Esophagus squamous epithelium (tissue), 5 donors: ENCODE data around the gene AGAP2. TPM values are rescaled to one million over a fixed set of nuclear protein-coding genes. Genes with fewer than 3 reads are reported as not detected.

Experiments used
- DNase-seq: peaks from one replicate; lab custom pipeline; 2025; lab: John Stamatoyannopoulos, UW
- H3K27ac ChIP-seq, 4 donors: fragments of 200-600 bp; sonication (generic); one replicate each; pipeline ENCODE4 v1.5.1; 2016 to 2019; ENCODE audit warnings: mild to moderate bottlenecking in 1 of 4
- H3K27me3 ChIP-seq, 4 donors: fragments of 200-600 bp; sonication (generic); 1 replicate in 3 of 4; 2 replicates in 1 of 4; pipeline versions ENCODE4 v1.5.1 to v1.6.0; 2017 to 2021; ENCODE audit warnings: antibody characterized with exemption in 1 of 4
- H3K36me3 ChIP-seq, 3 donors: fragments of 200-600 bp; sonication (generic); one replicate each; pipeline ENCODE4 v1.5.1; 2016 to 2019
- H3K4me1 ChIP-seq, 3 donors: fragments of 200-600 bp; sonication (generic); one replicate each; pipeline ENCODE4 v1.5.1; 2017 to 2019
- H3K4me3 ChIP-seq, 4 donors: fragments of 200-600 bp; sonication (generic); 1 replicate in 3 of 4; 2 replicates in 1 of 4; pipeline ENCODE4 v1.5.1; 2016 to 2019; ENCODE audit warnings: mild to moderate bottlenecking in 2 of 4, moderate library complexity in 1 of 4
- H3K9me3 ChIP-seq, 3 donors: fragments of 200-600 bp; sonication (generic); one replicate each; pipeline ENCODE4 v1.5.1; 2016 to 2019
- CTCF ChIP-seq, 6 experiments: fragments of 450-650 bp in 4 of 6; fragments of 200-600 bp in 2 of 6; sonication (generic) in 2 of 6; IDR thresholded peaks; one replicate each; pipeline ENCODE4 v1.5.1; 2016 to 2019; ENCODE audit warnings: antibody characterized with exemption in 6 of 6, mild to moderate bottlenecking in 4 of 6, moderate library complexity in 4 of 6
- POLR2A ChIP-seq, 4 donors: fragments of 450-650 bp; IDR thresholded peaks; one replicate each; pipeline ENCODE4 v1.6.1; 2017; ENCODE audit warnings: antibody characterized with exemption in 4 of 4, mild to moderate bottlenecking in 4 of 4, moderate library complexity in 3 of 4
- WGBS, 2 donors: methylation state at CpG; one replicate each; pipeline ENCODE4 v1.1.5; 2018; 5-methylcytosine and 5-hydroxymethylcytosine counted together
- intact Hi-C: fragments of 100-400 bp; cut with DNase I; formaldehyde crosslinking; loops from one replicate; pipeline ENCODE4 v1.15.0; 2022
- total RNA-seq, 4 donors: library from RNA; depleted of rRNA; stranded (reverse); fragments of >200 nt; gene quantifications; one replicate each; pipeline ENCODE4 v1.1.0, GENCODE V29; 2016
- donor health status: DM: yes; HTN: yes; CAD: no.

Gene AGAP2
- total RNA-seq, 4 donors from 2014 or later: 0.88 to 2.3 (median 1.3) TPM

GRCh38 chr12:57772429-57773322 is 34.1 kb upstream of the AGAP2 start, which contains the start of gene EEF1AKMT3:
Gene EEF1AKMT3 (plus strand): TSS chr12:57772614. CDS start chr12:57772725, 111 bp downstream.
- Histone ChIP-seq H3K27ac (peak within 1 kb of the TSS; percentile 95 to 98 (median 96)), H3K36me3 (peaks cover 0 to 57% (median 5%) of the 10 kb centered on the region in 3 donors), H3K9me3 (no peaks in the 10 kb centered on the region), H3K4me1 (peaks cover 11 to 26% (median 16%) of the 10 kb centered on the region in 3 donors), H3K27me3 (no peaks in the 10 kb centered on the region), H3K4me3 (peak within 1 kb of the TSS; percentile 87 to 95 (median 88))
- TF ChIP-seq CTCF (IDR thresholded peaks at IDR 0.05) (peak in 2 of 6 experiments; percentile 2 to 17), POLR2A (IDR thresholded peaks at IDR 0.05) (no peak)
- intact Hi-C loops: no loop called here
- no peak for DNase-seq
- WGBS, 2 donors: 4 to 5% methylated on average over 17 to 30 of the region's 67 CpGs

- WGBS, 2 donors: 1 to 5% methylated on average over 4 to 15 of the region's 28 CpGs
- Histone ChIP-seq H3K4me3 (peak within 1 kb of the TSS; percentile 87 to 95 (median 88)), H3K27me3 (peaks cover 0 to 5% (median 0%) of the 10 kb centered on the region in 4 donors), H3K4me1 (peaks cover 12 to 31% (median 17%) of the 10 kb centered on the region in 3 donors), H3K9me3 (no peaks in the 10 kb centered on the region), H3K27ac (peak within 1 kb of the TSS; percentile 95 to 98 (median 96)), H3K36me3 (peaks cover 0 to 58% (median 5%) of the 10 kb centered on the region in 3 donors)
- intact Hi-C loops: no loop called here
- DNase-seq: peak; percentile 67
- TF ChIP-seq POLR2A (IDR thresholded peaks at IDR 0.05) (peak in 3 of 4 donors; percentile 41 to 64 (median 55)), CTCF (IDR thresholded peaks at IDR 0.05) (peak in 1 of 6 experiments; percentile 50)
Observed at GRCh38 chr12:57771873-57772428, 33.4 kb upstream of the AGAP2 start, which contains the start of gene METTL1. Gene METTL1 (minus strand): TSS chr12:57772105. CDS start chr12:57772083, 22 bp downstream.

- no peaks in the 10 kb centered on the region for H3K9me3 ChIP-seq
- intact Hi-C loops: no loop called here
- H3K27me3 ChIP-seq: peaks cover 0 to 11% (median 0%) of the 10 kb centered on the region in 4 donors
- H3K36me3 ChIP-seq: peaks cover 0 to 56% (median 5%) of the 10 kb centered on the region in 3 donors
- H3K4me3 ChIP-seq: peak overlapping the region; percentile 87 to 95 (median 88)
- peak; percentile 53 for DNase-seq
- H3K27ac ChIP-seq: peak overlapping the region; percentile 95 to 98 (median 96)
- 2% methylated on average over 15 to 16 of the region's 16 CpGs for WGBS, 2 donors
- no peak for TF ChIP-seq CTCF (IDR thresholded peaks at IDR 0.05)
- TF ChIP-seq POLR2A (IDR thresholded peaks at IDR 0.05): no peak
- peaks cover 18 to 37% (median 23%) of the 10 kb centered on the region in 3 donors for H3K4me1 ChIP-seq
Observed at GRCh38 chr12:57771236-57771872, 32.8 kb upstream of the AGAP2 start.

DNA sequence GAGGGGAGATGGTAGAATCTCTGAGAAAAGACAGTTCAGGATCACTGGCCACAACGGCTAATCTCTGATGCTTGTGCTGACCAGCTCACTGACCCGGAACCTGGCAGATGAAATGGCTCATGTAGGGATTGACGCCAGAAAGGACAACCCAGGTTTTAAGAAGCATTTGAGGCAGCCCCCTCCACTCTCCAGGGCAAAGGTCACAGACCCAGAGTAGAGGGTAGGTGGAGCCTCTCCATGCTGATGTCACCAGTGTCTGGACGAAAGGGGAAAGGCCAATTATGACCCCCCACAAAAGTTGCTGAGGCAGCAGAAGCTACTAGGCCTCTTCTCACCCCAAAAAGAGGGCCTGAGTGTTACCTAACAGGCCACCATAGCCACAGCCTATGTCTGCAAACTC is 32.2 kb upstream of the AGAP2 start:
- Histone ChIP-seq H3K4me3 (peak overlapping the region in 1 of 4 donors; percentile 95), H3K4me1 (peaks cover 24 to 43% (median 28%) of the 10 kb centered on the region in 3 donors), H3K27me3 (peaks cover 0 to 17% (median 2%) of the 10 kb centered on the region in 4 donors), H3K27ac (peak overlapping the region in 3 of 4 donors; percentile 95 to 98 (median 95)), H3K9me3 (no peaks in the 10 kb centered on the region), H3K36me3 (peaks cover 0 to 50% (median 5%) of the 10 kb centered on the region in 3 donors)
- no peak for DNase-seq
- no peak for TF ChIP-seq POLR2A (IDR thresholded peaks at IDR 0.05)
- TF ChIP-seq CTCF (IDR thresholded peaks at IDR 0.05): no peak
- 74 to 92% methylated on average over 4 of the region's 4 CpGs for WGBS, 2 donors
- intact Hi-C loops: no loop called here
